Ishikawa (cell line): ENCODE data around the gene EEF2K.

ENCODE experiments used
- CEBPB ChIP-seq: IDR thresholded peaks from 2 replicates; pipeline ENCODE4 v1.6.1; 2012
- CREB1 ChIP-seq: IDR thresholded peaks from 2 replicates; pipeline ENCODE4 v1.6.1; 2012; ENCODE audit warnings: low read depth
- EGR1 ChIP-seq: IDR thresholded peaks from 2 replicates; pipeline ENCODE4 v1.6.1; 2012
- EP300 ChIP-seq: IDR thresholded peaks from 2 replicates; pipeline ENCODE4 v1.6.1; 2012; ENCODE audit warnings: borderline replicate concordance
- FOXM1 ChIP-seq: IDR thresholded peaks from 2 replicates; pipeline ENCODE4 v1.6.1; 2012; ENCODE audit warnings: low read depth, borderline replicate concordance
- MAX ChIP-seq: IDR thresholded peaks from 2 replicates; pipeline ENCODE4 v1.6.1; 2012
- RAD21 ChIP-seq: IDR thresholded peaks from 2 replicates; pipeline ENCODE4 v1.6.1; 2012; ENCODE audit warnings: low read depth
- REST ChIP-seq: IDR thresholded peaks from 2 replicates; pipeline ENCODE4 v1.6.1; 2012; ENCODE audit warnings: low read depth, mild to moderate bottlenecking
- TAF1 ChIP-seq: IDR thresholded peaks from 2 replicates; pipeline ENCODE4 v1.6.1; 2012; ENCODE audit warnings: low read depth, mild to moderate bottlenecking
- TEAD4 ChIP-seq: IDR thresholded peaks from 2 replicates; pipeline ENCODE4 v1.6.1; 2012
- YY1 ChIP-seq: IDR thresholded peaks from 2 replicates; pipeline ENCODE4 v1.6.1; 2012; ENCODE audit warnings: low read depth
- TF ChIP-seq, protein P1 (sequence below): IDR thresholded peaks from 2 replicates; pipeline ENCODE4 v1.6.1; 2012

- TF ChIP-seq TAF1 (no peak), CREB1 (no peak), REST (no peak), YY1 (no peak), RAD21 (no peak), MAX (no peak), FOXM1 (no peak), EP300 (no peak), EGR1 (no peak), TEAD4 (no peak), CEBPB (no peak)
- TF ChIP-seq, protein P1, sequence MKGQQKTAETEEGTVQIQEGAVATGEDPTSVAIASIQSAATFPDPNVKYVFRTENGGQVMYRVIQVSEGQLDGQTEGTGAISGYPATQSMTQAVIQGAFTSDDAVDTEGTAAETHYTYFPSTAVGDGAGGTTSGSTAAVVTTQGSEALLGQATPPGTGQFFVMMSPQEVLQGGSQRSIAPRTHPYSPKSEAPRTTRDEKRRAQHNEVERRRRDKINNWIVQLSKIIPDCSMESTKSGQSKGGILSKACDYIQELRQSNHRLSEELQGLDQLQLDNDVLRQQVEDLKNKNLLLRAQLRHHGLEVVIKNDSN, result no peak
Observed at GRCh38 chr16:22205577-22206012, 483 bp upstream of the EEF2K start.
